ES-I3 (cell line): ENCODE measurements around the gene TBL1XR1.

Experiments
- H3K36me3 ChIP-seq: 2 replicates; pipeline ENCODE4 v1.6.1; 2013; ENCODE audit warnings: mild to moderate bottlenecking, low read length, control low read depth, moderate library complexity; ENCODE audit not compliant: insufficient read depth
- H3K4me1 ChIP-seq: 2 replicates; pipeline ENCODE4 v1.6.1; 2013; ENCODE audit warnings: mild to moderate bottlenecking, control low read depth, low read length; ENCODE audit not compliant: insufficient read depth
- H3K9ac ChIP-seq: 2 replicates; pipeline ENCODE4 v1.6.1; 2013; ENCODE audit warnings: low read depth, mild to moderate bottlenecking, low read length, moderate library complexity
- H3K9me3 ChIP-seq: 2 replicates; pipeline ENCODE4 v1.6.1; 2013; ENCODE audit warnings: mild to moderate bottlenecking, low read length, moderate library complexity; ENCODE audit not compliant: control insufficient read depth, insufficient read depth

The TBL1XR1 gene

DNA sequence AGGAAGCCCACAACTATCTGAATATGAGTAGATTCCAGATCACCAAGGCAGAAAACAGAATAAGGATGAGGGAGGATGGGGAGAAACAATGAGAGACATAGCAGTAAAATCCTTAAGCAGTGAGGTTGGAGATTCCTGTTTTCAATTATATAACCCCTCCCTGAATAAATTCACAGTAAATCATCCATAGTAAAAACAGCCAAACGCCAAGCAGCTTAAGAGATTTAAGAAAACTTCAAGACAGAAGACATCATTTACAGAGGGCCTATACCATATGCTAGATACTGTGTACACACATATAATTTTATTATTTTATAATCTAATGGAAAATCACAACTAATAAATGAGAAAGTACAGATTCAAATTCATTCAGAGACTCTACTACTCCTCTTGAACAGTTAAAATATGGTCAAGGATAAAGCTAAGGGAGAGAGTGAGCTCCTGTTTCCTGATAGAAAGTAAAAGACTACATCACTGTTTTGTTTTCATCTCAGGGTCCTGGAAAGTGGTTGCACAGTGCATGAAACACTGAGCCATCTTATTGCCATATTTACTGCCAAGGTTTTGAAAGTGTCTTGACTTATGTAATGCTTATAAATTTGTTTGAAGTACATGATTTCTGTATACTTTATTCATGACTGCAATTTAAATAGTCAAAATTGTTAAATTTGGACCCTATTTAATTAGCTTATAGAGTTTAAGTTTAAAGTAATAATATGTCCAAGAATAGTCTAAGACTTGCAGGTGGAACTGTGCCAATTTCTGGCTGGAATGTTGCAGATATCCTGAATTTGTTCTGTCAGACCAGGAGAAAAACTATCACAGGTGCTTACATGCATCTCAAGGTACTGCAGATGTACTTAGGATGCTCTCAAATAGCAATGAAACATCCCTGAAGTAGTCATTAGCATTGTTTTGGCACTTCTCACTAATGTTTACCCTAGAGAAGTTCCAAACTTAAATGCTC is 141.4 kb downstream of the TBL1XR1 start:
- Histone ChIP-seq H3K36me3 (peaks cover 3% of the 10 kb centered on the region), H3K4me1 (peaks cover 12% of the 10 kb centered on the region), H3K9me3 (no peaks in the 10 kb centered on the region)

DNA sequence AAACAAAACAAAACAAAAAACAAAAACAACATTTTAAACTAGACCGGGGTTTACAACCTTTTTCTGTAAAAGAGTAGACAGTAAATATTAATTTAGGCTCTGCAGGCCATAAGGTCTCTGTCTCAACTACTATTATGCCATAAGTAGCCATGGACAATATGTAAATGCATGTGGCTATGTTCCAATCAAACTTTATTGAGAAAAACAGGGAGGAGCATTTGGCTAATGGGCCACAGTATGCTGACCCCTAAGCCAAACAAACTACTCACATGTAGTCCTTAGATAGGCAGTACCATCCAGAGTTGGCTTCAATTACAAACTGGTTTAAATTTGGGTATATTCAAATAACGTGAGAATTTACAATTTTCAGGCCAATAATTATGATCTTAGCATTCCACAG is 144.2 kb downstream of the TBL1XR1 start:
- H3K9me3 ChIP-seq = no peaks in the 10 kb centered on the region
- no peak overlapping the region for H3K9ac ChIP-seq
- peaks cover 13% of the 10 kb centered on the region for H3K4me1 ChIP-seq
- peaks cover 18% of the 10 kb centered on the region for H3K36me3 ChIP-seq

More for the DNA sequence above, 141.4 kb downstream of the TBL1XR1 start:
- no peak overlapping the region for H3K9ac ChIP-seq

DNA sequence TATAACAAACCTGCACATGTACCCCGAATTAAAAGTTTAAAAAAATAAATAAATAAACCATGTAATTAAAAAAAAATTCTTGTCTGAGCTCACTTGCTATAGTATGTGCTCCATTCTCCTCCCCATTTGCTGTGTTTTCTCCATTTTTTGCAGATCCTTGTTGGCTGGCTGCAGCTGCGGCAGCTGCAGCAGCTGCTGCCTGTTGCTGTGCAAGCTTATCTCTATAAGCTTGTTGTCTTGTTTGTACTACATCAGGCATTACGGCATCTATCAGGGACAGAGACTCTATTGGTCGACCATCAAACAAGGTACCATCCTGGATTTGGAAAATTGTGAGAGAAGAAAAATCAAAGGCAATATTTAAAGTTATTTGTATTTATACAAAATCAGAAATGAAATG is 145.9 kb downstream of the TBL1XR1 start:
- H3K36me3 ChIP-seq = peaks cover 18% of the 10 kb centered on the region
- peaks cover 10% of the 10 kb centered on the region; the same call in 1 of the 2 replicates for H3K4me1 ChIP-seq
- no peak overlapping the region for H3K9ac ChIP-seq
- H3K9me3 ChIP-seq = no peaks in the 10 kb centered on the region

DNA sequence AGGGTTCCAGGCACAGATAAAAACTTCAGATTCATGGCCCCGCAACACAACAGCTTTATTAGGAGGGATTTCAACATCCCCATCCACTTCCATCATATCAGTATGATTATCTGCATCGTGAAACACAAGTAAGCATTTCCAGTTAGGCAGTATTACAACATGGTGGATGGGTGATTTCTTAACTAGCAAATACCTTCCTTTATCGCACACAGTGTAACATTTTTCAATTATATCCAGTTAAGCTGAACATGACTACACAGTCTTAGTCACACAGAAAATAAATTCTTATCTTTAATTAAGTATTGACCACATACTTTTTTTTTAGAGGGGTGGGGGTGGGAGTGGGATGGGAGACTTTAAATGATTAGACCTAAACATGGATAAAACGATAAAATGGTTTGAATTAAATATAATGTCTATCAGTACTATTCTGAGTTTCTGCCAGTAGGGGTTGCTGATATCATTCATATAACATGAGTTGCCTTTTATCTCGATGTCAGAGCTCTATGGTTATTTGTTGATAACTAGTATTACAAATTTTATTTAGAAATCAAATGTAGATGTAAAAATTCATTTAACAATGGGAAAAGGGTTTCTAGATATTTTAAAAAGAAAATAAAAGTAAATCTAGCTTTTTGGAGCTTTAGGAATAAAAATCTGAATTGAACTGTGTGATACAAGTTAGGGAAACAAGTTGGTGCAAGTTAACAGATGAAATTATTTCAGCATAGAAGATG is 146.6 kb downstream of the TBL1XR1 start:
- Histone ChIP-seq H3K4me1 (peaks cover 10% of the 10 kb centered on the region; the same call in 1 of the 2 replicates), H3K9me3 (no peaks in the 10 kb centered on the region), H3K36me3 (peaks cover 18% of the 10 kb centered on the region), H3K9ac (no peak overlapping the region)

DNA sequence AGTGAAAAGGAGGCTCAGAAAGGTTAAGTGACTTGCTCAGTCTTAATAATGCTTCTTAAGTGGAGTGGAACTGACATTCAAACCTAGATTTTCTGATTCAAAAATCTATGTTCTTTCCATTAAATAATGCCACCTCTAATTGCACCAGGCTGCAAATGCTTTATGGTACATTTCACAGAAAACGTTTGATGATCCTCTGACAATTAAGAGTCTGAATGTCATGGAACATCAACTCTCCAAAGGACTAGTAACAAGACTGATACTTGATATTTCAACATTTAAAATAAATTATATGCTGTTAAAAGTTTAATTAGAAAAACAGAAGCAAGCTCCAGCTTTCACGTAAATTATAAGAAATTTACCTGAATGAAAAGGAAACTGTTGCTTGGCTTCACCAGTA is 151.5 kb downstream of the TBL1XR1 start:
- H3K9ac ChIP-seq = no peak overlapping the region
- peaks cover 10% of the 10 kb centered on the region; the same call in 1 of the 2 replicates for H3K4me1 ChIP-seq
- no peaks in the 10 kb centered on the region for H3K9me3 ChIP-seq
- peaks cover 24% of the 10 kb centered on the region for H3K36me3 ChIP-seq

DNA sequence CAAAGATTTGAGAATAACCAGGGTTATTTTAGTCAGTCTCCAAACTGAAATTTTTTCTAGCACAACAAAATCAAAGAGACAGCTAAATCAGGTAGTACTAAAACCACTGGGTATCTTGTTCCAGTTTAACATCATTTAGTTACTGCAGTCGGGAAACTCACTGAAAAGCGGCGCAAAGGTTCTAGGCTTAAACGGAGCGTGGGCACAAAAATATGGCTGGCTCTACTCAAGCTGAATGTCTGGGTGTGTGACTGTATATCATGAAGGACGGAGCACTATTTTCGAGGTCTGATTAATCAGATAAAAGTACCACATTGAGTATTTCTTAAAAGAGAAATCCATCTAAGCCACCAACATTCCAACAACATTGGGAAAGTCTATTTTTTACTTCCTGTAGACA is 152.1 kb downstream of the TBL1XR1 start:
- Histone ChIP-seq H3K9me3 (no peaks in the 10 kb centered on the region), H3K36me3 (peaks cover 21% of the 10 kb centered on the region), H3K4me1 (peaks cover 10% of the 10 kb centered on the region; the same call in 1 of the 2 replicates), H3K9ac (no peak overlapping the region)

DNA sequence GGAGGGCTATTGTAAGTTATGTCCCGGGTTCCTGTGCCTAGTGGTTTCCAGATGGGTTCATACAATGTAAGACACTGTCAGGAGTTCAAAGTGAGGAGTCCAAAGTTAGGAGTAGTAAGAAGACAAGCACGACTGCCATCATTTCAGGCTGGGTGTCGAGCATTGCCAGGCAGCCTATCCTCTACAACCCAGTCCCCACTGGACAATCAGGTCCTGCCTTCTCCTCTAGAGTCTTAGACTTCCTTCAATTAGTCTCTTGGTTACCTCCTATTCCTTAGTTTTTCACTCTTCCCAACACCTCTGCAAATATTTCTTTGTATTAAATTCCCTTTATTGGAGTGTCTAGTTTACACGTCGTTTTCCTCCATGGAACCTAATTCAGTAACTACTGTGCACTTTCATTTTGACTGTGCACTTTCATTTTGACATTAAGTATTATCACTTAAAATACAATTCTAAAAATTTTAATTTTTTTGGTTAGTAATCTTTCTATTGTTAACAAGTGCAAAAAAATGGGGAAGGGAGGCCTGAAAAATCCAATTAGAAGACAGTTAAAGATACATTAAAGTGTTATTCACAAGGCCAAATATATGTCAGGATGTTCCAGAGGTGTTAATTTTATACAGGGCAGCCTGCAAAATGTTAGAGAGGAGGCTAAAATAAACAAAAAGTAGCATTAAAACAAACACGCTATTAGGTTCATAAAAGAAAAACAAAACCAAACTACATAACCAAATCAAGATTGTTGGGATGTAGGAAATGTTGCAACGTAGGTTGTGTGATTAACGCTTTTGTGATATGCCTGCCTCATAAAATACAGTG is 155.3 kb downstream of the TBL1XR1 start:
- H3K9me3 ChIP-seq = no peaks in the 10 kb centered on the region
- H3K4me1 ChIP-seq = peaks cover 6% of the 10 kb centered on the region
- peaks cover 20% of the 10 kb centered on the region for H3K36me3 ChIP-seq
- no peak overlapping the region for H3K9ac ChIP-seq

DNA sequence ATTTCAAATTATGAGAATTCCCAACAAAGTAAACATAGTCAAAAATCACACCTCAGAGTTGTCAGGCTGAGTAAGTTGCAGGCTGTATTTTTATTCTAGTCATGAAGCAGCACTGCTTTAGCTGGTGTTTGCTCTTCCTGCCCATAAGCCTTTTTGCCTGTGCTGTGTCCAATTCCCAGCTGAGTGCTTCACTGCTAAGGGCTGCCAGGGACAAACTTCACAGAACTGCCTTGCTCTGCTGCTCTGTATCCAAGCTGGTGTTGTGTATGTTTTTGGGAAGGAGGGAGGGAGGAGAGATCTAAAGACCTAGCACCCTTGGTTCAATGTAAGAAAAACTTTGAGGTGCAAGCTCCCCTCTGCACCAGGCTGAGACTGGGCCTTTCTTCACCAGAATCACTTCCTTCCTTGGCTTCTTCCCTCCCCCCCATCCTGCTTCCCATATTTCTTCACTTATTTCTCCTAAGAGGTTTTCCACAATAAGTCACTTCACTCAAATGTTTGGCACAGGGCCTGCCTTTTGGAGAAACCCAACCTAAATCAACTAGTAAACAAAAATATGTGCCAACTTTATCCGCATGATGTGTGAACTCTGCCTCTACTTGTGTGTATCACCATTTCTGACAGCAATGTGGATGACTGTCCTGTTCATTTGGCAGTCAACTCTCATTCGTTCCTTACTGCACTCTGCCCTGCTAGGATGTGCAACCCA is 156.1 kb downstream of the TBL1XR1 start:
- no peak overlapping the region for H3K9ac ChIP-seq
- H3K36me3 ChIP-seq = peaks cover 22% of the 10 kb centered on the region
- H3K4me1 ChIP-seq = peaks cover 6% of the 10 kb centered on the region
- no peaks in the 10 kb centered on the region for H3K9me3 ChIP-seq

DNA sequence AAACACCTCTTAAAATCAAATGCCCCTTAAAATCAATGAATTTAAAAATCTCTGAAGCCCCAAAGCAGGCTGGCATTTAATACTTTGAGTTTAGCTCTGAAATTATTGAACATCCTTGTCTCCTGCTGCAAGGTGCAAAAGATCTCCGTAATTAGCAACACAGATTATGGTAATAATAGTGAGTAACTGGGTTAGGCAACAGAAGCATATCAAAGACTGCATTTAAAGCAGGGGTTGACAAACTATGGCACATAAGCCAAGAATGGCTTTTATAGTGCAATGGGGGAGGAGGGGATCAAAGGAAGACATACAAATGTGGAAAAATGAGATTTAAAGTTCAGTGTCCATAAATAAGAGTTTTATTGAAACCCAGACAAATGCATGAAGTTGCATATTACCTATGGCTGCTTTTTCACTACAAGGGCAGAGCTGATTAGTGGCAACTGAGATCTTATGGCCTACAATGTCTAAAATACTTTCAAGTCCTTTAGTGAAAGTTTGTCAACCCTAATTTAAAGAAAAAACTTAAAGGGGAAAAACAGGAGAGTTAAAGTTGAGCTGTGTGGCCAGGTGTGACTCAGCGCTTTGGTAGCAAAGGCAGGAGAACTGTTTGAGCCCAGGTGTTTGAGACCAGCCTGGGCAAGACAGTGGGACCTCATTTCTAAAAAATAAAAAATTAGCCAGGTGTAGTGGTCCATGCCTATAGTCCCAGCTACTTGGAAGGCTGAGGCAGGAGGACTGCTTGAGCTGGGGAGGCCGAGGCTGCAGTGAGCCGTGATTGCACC is 157.6 kb downstream of the TBL1XR1 start:
- H3K4me1 ChIP-seq = peaks cover 6% of the 10 kb centered on the region
- no peaks in the 10 kb centered on the region for H3K9me3 ChIP-seq
- no peak overlapping the region for H3K9ac ChIP-seq
- peaks cover 19% of the 10 kb centered on the region for H3K36me3 ChIP-seq

DNA sequence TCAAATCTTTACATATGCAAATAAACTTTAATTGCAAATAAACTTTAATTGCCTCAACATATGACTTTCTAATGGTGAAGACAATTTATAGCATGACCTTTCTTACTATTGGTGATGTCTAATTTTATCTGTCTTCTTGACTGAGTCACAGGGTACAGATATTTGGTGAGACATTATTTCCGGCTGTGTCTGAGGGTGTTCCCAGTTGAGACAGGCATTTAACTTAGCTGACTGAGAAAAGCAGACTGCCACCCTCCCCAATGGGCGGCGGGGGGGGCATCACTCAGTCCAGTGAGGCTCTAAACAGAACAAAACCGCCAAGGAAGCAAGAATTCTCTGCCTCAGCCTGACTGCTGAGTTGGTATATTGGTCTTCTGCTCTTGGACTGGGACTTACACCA is 160.0 kb downstream of the TBL1XR1 start:
- Histone ChIP-seq H3K4me1 (peaks cover 6% of the 10 kb centered on the region), H3K36me3 (peaks cover 24% of the 10 kb centered on the region), H3K9me3 (no peaks in the 10 kb centered on the region), H3K9ac (no peak overlapping the region)

DNA sequence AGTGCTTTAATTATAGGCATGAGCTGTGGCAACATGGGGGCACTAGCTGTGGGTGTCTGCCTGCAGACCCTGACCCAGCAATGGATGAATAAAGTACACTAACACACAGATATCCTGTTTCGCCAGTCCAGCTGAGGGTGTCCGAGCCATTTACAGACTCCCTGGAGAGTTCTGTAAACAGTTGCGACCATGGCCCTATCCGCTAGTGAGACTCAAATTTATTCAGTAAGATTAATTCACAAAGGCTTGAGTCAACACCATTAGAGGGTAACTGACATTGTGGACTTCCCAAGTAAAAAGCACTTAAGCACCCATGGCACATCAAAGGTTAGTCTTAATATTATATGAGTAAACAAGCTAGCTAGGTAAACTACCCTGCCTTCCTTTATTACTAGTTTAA is 161.6 kb downstream of the TBL1XR1 start:
- Histone ChIP-seq H3K36me3 (peaks cover 18% of the 10 kb centered on the region), H3K9ac (no peak overlapping the region), H3K9me3 (no peaks in the 10 kb centered on the region), H3K4me1 (peaks cover 6% of the 10 kb centered on the region)

DNA sequence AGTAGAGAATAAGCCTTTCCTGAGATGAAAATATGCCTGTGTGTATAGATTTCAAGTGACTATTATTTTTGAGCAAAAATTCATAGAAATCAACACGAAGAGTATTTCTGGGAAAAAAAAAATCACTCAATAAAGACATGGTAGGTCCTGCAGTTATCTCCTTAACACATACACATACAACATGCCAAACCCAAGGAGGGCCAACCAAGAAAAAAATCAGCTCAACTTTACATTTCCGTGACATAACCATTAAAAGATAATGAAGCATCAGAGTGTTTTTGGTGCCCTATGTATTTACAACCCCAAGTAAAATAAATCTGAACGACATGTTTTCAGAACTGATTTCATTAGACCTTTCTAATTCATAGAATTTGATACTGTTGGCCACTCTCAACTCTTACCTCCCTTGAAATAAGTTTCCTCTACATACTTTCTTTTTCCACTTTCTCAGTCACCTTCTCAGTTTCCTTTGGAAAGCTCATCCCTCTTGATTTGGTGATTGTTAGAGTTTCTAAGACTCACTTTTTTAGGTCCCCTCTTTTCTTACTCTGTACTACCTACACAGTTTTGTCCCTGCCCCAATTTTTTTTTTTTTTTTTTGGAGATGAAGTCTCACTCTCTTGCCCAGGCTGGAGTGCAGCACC is 162.3 kb downstream of the TBL1XR1 start:
- no peak overlapping the region for H3K9ac ChIP-seq
- H3K4me1 ChIP-seq = peaks cover 6% of the 10 kb centered on the region
- H3K9me3 ChIP-seq = no peaks in the 10 kb centered on the region
- H3K36me3 ChIP-seq = peaks cover 18% of the 10 kb centered on the region
